NB4 (cell line): ENCODE results near the gene CFP.

Experiments used
- CTCF ChIP-seq: IDR thresholded peaks from one replicate; pipeline ENCODE4 v1.5.1; 2012; ENCODE audit warnings: low read depth, low read length
- MAX ChIP-seq: IDR thresholded peaks from 2 replicates; pipeline ENCODE4 v1.6.1; 2011; ENCODE audit warnings: low read depth, low read length
- MYC ChIP-seq: IDR thresholded peaks from 2 replicates; pipeline ENCODE4 v1.6.1; 2011; ENCODE audit warnings: low read depth, low read length
- POLR2A ChIP-seq: IDR thresholded peaks from 2 replicates; pipeline ENCODE4 v1.6.1; 2011; ENCODE audit warnings: mild to moderate bottlenecking; ENCODE audit not compliant: insufficient read length; ENCODE audit errors: extremely low read depth

GRCh38 chrX:47583240-47583861, 46.4 kb downstream of the CFP start:
- TF ChIP-seq MAX (no peak), CTCF (no peak), POLR2A (no peak), MYC (no peak)
